Liver (tissue), 9 donors: ENCODE results near the gene CYB561. TPM values are rescaled to one million over a fixed set of nuclear protein-coding genes. Genes with fewer than 3 reads are reported as not detected.

Experiments
- DNase-seq: peaks from one replicate; pipeline ENCODE4 v3.0.0-alpha.2; 2017; ENCODE audit warnings: low spot score
- H3K27ac ChIP-seq, 2 donors: one replicate each; pipeline ENCODE4 v1.7.0; 2013; ENCODE audit warnings: inconsistent platforms in 2 of 2, low read length in 2 of 2, control low read depth in 1 of 2, low read depth in 1 of 2, mild to moderate bottlenecking in 1 of 2
- H3K27me3 ChIP-seq, 4 donors: one replicate each; pipeline versions ENCODE4 v1.6.1 to v1.7.0; 2013; ENCODE audit warnings: low read length in 3 of 4, inconsistent platforms in 1 of 4, mild to moderate bottlenecking in 1 of 4, moderate library complexity in 1 of 4; ENCODE audit not compliant: control insufficient read depth in 4 of 4, insufficient read depth in 4 of 4
- H3K36me3 ChIP-seq, 4 donors: one replicate each; pipeline versions ENCODE4 v1.6.1 to v1.7.0; 2013; ENCODE audit warnings: low read length in 3 of 4, mild to moderate bottlenecking in 3 of 4, low read depth in 1 of 4, moderate library complexity in 1 of 4; ENCODE audit not compliant: control insufficient read depth in 4 of 4, insufficient read depth in 3 of 4
- H3K4me1 ChIP-seq, 4 donors: one replicate each; pipeline versions ENCODE4 v1.6.1 to v1.7.0; 2013; ENCODE audit warnings: low read length in 3 of 4, mild to moderate bottlenecking in 3 of 4, moderate library complexity in 1 of 4; ENCODE audit not compliant: control insufficient read depth in 4 of 4, insufficient read depth in 4 of 4
- H3K4me3 ChIP-seq, 3 donors: one replicate each; pipeline versions ENCODE4 v1.6.1 to v1.7.0; 2013; ENCODE audit warnings: low read length in 3 of 3, control low read depth in 1 of 3, low read depth in 1 of 3, mild to moderate bottlenecking in 1 of 3
- H3K9ac ChIP-seq, 2 donors: one replicate each; pipeline ENCODE4 v1.7.0; 2013; ENCODE audit warnings: low read length in 2 of 2, mild to moderate bottlenecking in 2 of 2, moderate library complexity in 2 of 2, control low read depth in 1 of 2, low read depth in 1 of 2
- H3K9me3 ChIP-seq, 4 donors: one replicate each; pipeline versions ENCODE4 v1.6.1 to v1.7.0; 2013; ENCODE audit warnings: low read length in 3 of 4; ENCODE audit not compliant: control insufficient read depth in 4 of 4
- EGR1 ChIP-seq, 2 donors: IDR thresholded peaks; 2 replicates each; pipeline ENCODE4 v1.6.1; 2016 to 2018; ENCODE audit warnings: antibody characterized with exemption in 2 of 2, low read depth in 2 of 2
- GABPA ChIP-seq, 2 donors: IDR thresholded peaks in 1 of 2; conservative IDR thresholded peaks in 1 of 2; 2 replicates each; pipeline ENCODE4 v1.6.1; 2016; ENCODE audit warnings: antibody characterized with exemption in 2 of 2, mild to moderate bottlenecking in 1 of 2, moderate library complexity in 1 of 2
- NR2F2 ChIP-seq: IDR thresholded peaks from 2 replicates; pipeline ENCODE4 v1.6.1; 2016; ENCODE audit warnings: antibody characterized with exemption
- SP1 ChIP-seq: IDR thresholded peaks from 2 replicates; pipeline ENCODE4 v1.6.1; 2018; ENCODE audit warnings: antibody characterized with exemption, mild to moderate bottlenecking
- TAF1 ChIP-seq: conservative IDR thresholded peaks from 2 replicates; pipeline ENCODE4 v1.6.1; 2016; ENCODE audit warnings: antibody characterized with exemption, mild to moderate bottlenecking
- YY1 ChIP-seq: IDR thresholded peaks from 2 replicates; pipeline ENCODE4 v1.6.1; 2016; ENCODE audit warnings: antibody characterized with exemption, mild to moderate bottlenecking
- WGBS: extraction: QIAGEN DNeasy Blood & Tissue Kit; methylation state at CpG from one replicate; pipeline ENCODE4 v1.1.7; 2013; 5-methylcytosine and 5-hydroxymethylcytosine counted together
- polyA plus RNA-seq, 2 donors: library from polyadenylated mRNA; stranded (reverse) in 1 of 2; unstranded in 1 of 2; fragments of 200-250 nt in 1 of 2; fragments of >200 nt in 1 of 2; fragmentation: Nextera tagmentation in 1 of 2; extraction: Ambion mirVana in 1 of 2; gene quantifications; one replicate each; pipeline versions ENCODE4 v1.2.1 to v1.2.3, GENCODE V29; 2013 to 2015
- total RNA-seq, 2 donors: library from RNA; depleted of rRNA; stranded (reverse); fragments of >200 nt; gene quantifications; one replicate each; pipeline ENCODE4 v1.2.3, GENCODE V29; 2014
- TF ChIP-seq, protein P1 (sequence below): IDR thresholded peaks from 2 replicates; pipeline ENCODE4 v1.6.1; 2016; ENCODE audit warnings: antibody characterized with exemption
- TF ChIP-seq, protein P2 (sequence below): IDR thresholded peaks from 2 replicates; pipeline ENCODE4 v1.6.1; 2016; ENCODE audit warnings: antibody characterized with exemption, mild to moderate bottlenecking
- TF ChIP-seq, protein P3 (sequence below): fragments of 150-350 bp; IDR thresholded peaks from 2 replicates; pipeline ENCODE4 v1.5.1; 2017; ENCODE audit warnings: improper control_type of control experiment, low read depth, low read length; ENCODE audit not compliant: missing input control
- TF ChIP-seq, protein P4 (sequence below): IDR thresholded peaks from 2 replicates; pipeline ENCODE4 v1.6.1; 2016; ENCODE audit warnings: antibody characterized with exemption
- donor health status: healthy.
- donor health status: healthy.
- donor health status: healthy.
- donor health status: healthy.
- donor health status: healthy.

CYB561 gene
- total and polyA plus RNA-seq, 4 donors: 0.93 to 18.5 (median 12.9) TPM

DNA sequence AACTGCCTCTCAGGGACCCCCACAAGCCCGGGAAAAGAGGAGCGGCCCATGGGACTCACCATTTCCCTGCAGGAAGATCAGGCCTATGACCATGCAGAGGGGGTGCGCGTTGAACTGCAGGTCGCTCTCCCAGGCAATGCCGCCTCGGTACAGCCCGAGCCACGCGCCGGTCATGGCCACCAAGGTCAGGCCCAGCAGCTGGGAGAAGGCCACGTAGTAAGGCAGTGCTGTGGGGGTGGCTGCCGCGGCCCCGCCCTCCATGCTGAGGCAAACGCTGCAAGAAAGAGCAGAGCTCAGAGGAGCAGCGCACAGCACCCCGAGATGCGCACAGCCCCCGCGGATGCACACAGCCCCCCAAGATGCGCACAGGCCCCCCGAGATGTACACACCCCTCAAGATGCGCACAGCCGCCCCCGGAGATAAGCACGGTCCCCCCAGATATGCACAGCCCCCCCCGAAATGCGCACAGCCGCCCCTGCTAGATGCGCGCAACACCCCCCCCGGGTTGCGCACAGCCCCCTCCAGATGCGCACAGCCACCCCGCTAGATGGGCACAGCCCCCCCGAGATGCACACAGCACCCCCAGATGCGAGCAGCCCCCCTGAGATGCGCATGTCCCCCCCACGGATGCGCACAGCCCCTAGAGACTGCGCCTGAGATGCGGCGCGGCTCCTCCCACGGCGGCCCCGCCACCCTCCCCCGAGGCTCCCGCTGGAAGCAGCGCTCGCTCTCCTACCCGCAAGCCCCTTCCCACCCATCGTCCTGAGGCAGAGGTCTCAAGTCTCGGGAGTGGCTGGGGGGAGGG is 8.6 kb downstream of the CYB561 start:
- no peak overlapping the region for H3K4me3 ChIP-seq
- H3K9ac ChIP-seq: no peak overlapping the region
- H3K9me3 ChIP-seq: no peaks in the 10 kb centered on the region
- peaks cover 4 to 16% (median 5%) of the 10 kb centered on the region in 4 donors for H3K4me1 ChIP-seq
- H3K36me3 ChIP-seq: no peaks in the 10 kb centered on the region
- DNase-seq: no peak
- WGBS: 56% methylated on average over 55 of the region's 55 CpGs
- no peak overlapping the region for H3K27ac ChIP-seq
- H3K27me3 ChIP-seq: no peaks in the 10 kb centered on the region
- no peak for TF ChIP-seq GABPA (IDR thresholded peaks at IDR 0.05 in 1 of 2, conservative IDR thresholded peaks at IDR 0.05 in 1 of 2)
- TF ChIP-seq, protein P1, sequence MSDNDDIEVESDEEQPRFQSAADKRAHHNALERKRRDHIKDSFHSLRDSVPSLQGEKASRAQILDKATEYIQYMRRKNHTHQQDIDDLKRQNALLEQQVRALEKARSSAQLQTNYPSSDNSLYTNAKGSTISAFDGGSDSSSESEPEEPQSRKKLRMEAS: no peak
- TF ChIP-seq, protein P2, sequence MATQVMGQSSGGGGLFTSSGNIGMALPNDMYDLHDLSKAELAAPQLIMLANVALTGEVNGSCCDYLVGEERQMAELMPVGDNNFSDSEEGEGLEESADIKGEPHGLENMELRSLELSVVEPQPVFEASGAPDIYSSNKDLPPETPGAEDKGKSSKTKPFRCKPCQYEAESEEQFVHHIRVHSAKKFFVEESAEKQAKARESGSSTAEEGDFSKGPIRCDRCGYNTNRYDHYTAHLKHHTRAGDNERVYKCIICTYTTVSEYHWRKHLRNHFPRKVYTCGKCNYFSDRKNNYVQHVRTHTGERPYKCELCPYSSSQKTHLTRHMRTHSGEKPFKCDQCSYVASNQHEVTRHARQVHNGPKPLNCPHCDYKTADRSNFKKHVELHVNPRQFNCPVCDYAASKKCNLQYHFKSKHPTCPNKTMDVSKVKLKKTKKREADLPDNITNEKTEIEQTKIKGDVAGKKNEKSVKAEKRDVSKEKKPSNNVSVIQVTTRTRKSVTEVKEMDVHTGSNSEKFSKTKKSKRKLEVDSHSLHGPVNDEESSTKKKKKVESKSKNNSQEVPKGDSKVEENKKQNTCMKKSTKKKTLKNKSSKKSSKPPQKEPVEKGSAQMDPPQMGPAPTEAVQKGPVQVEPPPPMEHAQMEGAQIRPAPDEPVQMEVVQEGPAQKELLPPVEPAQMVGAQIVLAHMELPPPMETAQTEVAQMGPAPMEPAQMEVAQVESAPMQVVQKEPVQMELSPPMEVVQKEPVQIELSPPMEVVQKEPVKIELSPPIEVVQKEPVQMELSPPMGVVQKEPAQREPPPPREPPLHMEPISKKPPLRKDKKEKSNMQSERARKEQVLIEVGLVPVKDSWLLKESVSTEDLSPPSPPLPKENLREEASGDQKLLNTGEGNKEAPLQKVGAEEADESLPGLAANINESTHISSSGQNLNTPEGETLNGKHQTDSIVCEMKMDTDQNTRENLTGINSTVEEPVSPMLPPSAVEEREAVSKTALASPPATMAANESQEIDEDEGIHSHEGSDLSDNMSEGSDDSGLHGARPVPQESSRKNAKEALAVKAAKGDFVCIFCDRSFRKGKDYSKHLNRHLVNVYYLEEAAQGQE: no peak

DNA sequence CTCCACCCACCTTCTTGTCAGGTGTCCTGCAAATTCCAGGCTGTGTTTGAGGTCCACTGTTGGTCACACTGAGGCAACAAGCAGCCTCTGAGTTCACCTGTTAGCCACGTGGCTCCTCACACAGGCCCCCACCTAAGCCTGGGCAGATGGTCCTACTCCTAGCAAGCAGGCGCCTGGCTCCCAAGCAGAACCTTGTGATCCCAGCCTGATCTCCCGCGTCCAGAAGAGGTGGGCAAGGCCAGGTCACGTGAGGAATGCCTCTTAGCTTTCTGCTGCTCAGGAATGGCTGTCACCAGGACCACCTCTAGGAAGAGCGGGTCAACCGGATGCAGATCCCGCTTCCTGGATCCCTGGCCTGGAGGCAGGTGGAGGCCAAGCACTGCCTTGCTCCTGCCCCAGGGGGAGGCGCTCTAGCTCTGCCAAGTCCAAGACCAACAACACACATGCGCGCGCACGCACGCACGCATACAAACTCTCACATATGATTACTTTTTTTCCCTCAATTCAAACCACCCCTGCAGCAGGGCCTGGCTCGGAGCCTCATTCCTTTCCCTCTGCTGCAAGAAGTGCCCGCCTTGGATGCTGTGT is 9.5 kb downstream of the CYB561 start:
- Histone ChIP-seq H3K4me1 (peaks cover 5 to 25% (median 11%) of the 10 kb centered on the region in 4 donors), H3K27ac (no peak overlapping the region), H3K27me3 (no peaks in the 10 kb centered on the region), H3K36me3 (no peaks in the 10 kb centered on the region), H3K4me3 (no peak overlapping the region), H3K9ac (no peak overlapping the region), H3K9me3 (no peaks in the 10 kb centered on the region)
- TF ChIP-seq SP1 (no peak), NR2F2 (no peak), TAF1 (no peak), EGR1 (IDR thresholded peaks at IDR 0.05; ENCODE audit: low read depth in 2 of 2) (no peak)
- TF ChIP-seq, protein P1: no peak
- WGBS: 91% methylated on average over 17 of the region's 17 CpGs
- DNase-seq: no peak

DNA sequence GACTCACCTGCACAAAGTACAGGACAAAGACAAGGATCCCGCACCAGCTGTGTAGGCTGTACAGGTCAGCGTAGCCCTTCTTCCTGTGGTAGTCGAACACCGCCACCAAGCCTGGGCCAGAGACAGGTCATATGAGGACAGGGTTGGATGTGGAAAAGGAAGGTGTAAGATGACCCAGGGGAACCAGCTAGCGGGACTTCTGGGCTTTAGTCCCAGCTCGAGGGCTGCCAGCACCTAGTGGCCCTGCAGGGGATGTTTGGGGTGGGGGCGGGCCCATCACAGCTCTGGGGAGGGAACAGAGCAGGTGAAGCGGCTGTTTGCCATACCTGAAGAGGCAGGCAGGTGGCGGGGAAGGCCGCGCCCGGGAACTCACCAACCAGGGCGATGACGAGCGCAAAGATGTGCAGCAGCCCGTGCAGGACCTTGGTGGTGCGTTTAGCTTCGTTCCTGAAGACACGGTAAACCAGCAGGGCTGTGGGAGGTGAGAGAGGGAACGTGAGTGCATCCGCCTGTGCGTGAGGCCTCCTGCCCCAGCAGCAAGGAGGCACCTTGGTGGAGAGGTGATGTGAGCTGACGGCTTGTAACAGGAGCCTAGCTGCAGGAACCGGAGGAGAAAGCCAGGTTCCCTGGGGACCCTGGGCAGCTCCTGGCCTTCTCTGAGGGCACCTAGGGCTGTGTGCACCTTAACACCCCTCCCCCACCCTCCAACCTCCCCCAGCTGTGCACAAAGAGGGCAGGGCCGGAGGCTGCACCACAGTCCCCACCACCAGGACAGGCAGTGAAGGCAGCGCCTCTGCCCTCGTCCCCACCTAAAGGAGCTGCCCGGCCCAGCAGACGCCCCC is 10.2 kb downstream of the CYB561 start:
- WGBS: 89% methylated on average over 29 of the region's 29 CpGs
- TF ChIP-seq SP1 (no peak), YY1 (no peak)
- TF ChIP-seq, protein P3, sequence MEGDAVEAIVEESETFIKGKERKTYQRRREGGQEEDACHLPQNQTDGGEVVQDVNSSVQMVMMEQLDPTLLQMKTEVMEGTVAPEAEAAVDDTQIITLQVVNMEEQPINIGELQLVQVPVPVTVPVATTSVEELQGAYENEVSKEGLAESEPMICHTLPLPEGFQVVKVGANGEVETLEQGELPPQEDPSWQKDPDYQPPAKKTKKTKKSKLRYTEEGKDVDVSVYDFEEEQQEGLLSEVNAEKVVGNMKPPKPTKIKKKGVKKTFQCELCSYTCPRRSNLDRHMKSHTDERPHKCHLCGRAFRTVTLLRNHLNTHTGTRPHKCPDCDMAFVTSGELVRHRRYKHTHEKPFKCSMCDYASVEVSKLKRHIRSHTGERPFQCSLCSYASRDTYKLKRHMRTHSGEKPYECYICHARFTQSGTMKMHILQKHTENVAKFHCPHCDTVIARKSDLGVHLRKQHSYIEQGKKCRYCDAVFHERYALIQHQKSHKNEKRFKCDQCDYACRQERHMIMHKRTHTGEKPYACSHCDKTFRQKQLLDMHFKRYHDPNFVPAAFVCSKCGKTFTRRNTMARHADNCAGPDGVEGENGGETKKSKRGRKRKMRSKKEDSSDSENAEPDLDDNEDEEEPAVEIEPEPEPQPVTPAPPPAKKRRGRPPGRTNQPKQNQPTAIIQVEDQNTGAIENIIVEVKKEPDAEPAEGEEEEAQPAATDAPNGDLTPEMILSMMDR: no peak
- TF ChIP-seq, protein P4, sequence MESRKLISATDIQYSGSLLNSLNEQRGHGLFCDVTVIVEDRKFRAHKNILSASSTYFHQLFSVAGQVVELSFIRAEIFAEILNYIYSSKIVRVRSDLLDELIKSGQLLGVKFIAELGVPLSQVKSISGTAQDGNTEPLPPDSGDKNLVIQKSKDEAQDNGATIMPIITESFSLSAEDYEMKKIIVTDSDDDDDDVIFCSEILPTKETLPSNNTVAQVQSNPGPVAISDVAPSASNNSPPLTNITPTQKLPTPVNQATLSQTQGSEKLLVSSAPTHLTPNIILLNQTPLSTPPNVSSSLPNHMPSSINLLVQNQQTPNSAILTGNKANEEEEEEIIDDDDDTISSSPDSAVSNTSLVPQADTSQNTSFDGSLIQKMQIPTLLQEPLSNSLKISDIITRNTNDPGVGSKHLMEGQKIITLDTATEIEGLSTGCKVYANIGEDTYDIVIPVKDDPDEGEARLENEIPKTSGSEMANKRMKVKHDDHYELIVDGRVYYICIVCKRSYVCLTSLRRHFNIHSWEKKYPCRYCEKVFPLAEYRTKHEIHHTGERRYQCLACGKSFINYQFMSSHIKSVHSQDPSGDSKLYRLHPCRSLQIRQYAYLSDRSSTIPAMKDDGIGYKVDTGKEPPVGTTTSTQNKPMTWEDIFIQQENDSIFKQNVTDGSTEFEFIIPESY: no peak
- TF ChIP-seq, protein P2: no peak

More for the DNA sequence above, 10.2 kb downstream of the CYB561 start:
- Histone ChIP-seq H3K9me3 (no peaks in the 10 kb centered on the region), H3K4me1 (peaks cover 5 to 28% (median 11%) of the 10 kb centered on the region in 4 donors), H3K36me3 (no peaks in the 10 kb centered on the region), H3K4me3 (no peak overlapping the region), H3K9ac (no peak overlapping the region), H3K27me3 (no peaks in the 10 kb centered on the region), H3K27ac (no peak overlapping the region)
- no peak for DNase-seq
